ENCODE results near the gene MAP3K10.

DNA sequence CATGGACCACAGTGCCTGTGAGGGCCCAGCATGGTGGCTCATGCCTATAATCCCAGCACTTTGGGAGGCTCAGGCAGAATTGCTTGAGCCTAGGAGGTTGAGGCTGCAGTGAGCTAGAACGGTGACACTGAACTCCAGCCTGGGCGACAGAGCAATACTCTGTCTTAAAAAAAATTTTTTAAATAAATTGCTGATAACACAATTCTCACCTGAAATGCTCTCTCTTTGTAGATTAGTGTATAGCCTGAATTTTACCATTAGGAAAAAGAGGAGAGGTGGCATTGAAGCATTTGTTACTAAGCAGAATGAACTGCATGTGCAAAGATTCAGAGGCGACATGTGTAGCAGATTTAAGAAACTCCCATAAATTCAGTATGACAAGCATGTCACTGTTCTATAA, 29.1 kb upstream of the MAP3K10 start:
- TF ChIP-seq POLR2A (IDR thresholded peaks at IDR 0.05) (no peak), CTCF (IDR thresholded peaks at IDR 0.05) (no peak)

Data from adrenal gland (tissue), 5 donors.